GM21367 (cell line): ENCODE results near the gene TRAPPC10.

Experiments
- ATAC-seq: cut with Tn5 transposase; IDR thresholded peaks from one replicate; pipeline ENCODE4 v1.9.1; 2021; ENCODE audit not compliant: unreplicated experiment

Gene TRAPPC10

GRCh38 chr21:44011579-44012473 is at the start of gene TRAPPC10:
Gene TRAPPC10 (plus strand): TSS chr21:44012309. CDS start chr21:44012494, 185 bp downstream.
- ATAC-seq: peak; percentile 49

GRCh38 chr21:43965911-43966585 is 46.1 kb upstream of the TRAPPC10 start:
- no peak for ATAC-seq

- no peak for ATAC-seq
These were observed 45.1 kb upstream of the TRAPPC10 start for GRCh38 chr21:43966946-43967512.

GRCh38 chr21:43967981-43968380 is 44.1 kb upstream of the TRAPPC10 start:
- no peak for ATAC-seq

- ATAC-seq: no peak
These were observed 43.5 kb upstream of the TRAPPC10 start for GRCh38 chr21:43968410-43969114.

- ATAC-seq: no peak
These were observed 43.0 kb upstream of the TRAPPC10 start for GRCh38 chr21:43969115-43969444.

GRCh38 chr21:43970551-43970950 is 41.6 kb upstream of the TRAPPC10 start:
- no peak for ATAC-seq

GRCh38 chr21:43971201-43971991 is 40.7 kb upstream of the TRAPPC10 start:
- no peak for ATAC-seq

GRCh38 chr21:43971992-43972255 is 40.2 kb upstream of the TRAPPC10 start:
- ATAC-seq: no peak

GRCh38 chr21:43972850-43973633 is 39.1 kb upstream of the TRAPPC10 start:
- no peak for ATAC-seq

- no peak for ATAC-seq
These were observed 38.5 kb upstream of the TRAPPC10 start for GRCh38 chr21:43973634-43973955.

GRCh38 chr21:43974791-43975468 is 37.2 kb upstream of the TRAPPC10 start:
- no peak for ATAC-seq

GRCh38 chr21:43975469-43976098 is 36.5 kb upstream of the TRAPPC10 start:
- no peak for ATAC-seq

- ATAC-seq: no peak
These were observed 35.4 kb upstream of the TRAPPC10 start for GRCh38 chr21:43976661-43977060.

GRCh38 chr21:43978060-43978459 is 34.0 kb upstream of the TRAPPC10 start:
- ATAC-seq: no peak

GRCh38 chr21:43979654-43980053 is 32.5 kb upstream of the TRAPPC10 start:
- ATAC-seq: no peak

GRCh38 chr21:43981151-43981870 is 30.8 kb upstream of the TRAPPC10 start:
- ATAC-seq: no peak

GRCh38 chr21:43981871-43982210 is 30.3 kb upstream of the TRAPPC10 start:
- no peak for ATAC-seq
